ENCODE data around the gene LSM14B.
"Not testable (repeated sequence)": the region's sequence is repeated elsewhere in the genome, so short reads cannot be mapped to it uniquely, and the experiment has no call there.

Gene LSM14B

DNA sequence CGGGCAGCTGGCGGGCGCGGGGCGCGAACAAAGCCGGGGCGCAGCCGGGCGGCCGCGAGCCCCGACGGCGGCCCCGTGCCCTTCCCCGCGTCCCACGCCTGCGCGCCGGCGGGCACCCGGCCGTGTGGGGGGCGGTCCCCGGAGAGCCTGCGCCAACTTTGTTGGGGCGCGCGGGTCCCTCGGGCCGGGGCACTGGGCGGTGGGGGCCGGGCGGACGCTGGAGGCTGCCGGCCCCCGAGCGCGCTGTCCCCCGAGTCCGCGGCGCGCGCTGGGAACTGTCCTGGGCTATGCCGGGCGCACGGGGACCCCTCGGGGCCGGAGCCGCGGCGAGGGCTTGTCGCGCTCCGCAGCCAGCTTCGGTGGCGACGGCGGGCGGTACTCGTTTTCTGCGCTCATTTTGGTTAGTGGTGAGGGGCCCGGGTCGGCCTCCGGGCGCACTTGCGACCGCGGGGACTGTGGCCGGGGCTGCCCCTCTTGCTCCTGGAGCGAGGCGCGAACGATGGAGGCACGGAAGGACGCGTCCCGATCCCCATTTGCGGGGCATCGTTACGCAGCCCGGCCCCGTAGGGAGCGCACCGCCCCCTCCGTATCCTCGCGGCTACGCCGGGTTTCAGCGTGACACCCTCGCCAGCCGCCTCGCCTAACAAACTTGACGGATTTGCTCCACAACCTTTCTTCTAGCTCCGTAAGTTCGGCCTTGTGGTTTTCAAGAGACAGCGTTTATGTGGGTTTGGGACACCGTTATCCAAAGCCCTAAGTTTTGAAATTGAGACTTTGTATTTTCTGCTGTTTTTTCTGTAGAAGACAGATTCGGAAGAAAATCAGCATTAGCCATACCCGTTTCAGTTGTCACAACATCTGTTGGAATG, 21.9 kb downstream of the LSM14B start:
- in situ Hi-C loops (cut with MboI; ENCODE audit: low sequenced_read_pairs): no loop called here

DNA sequence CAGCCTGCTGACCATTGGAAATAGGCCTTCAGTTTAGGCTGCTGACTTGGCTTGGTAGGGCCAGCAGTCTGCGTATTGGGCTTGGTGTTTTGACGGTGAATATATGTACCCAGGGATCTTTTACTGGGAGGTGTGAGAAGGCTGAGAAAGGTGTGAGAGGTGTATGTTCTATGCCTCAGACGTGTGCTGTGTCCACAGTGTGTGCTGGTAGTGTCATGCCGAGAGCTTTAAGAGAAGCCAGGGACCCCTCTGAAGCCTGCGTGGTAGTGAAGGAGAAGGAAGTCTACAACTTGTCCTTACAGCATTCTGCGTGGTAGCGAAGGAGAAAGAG, 23.4 kb downstream of the LSM14B start:
- in situ Hi-C loops (cut with MboI; ENCODE audit: low sequenced_read_pairs): no loop called here

GRCh38 chr20:62146019-62146755, 23.9 kb downstream of the LSM14B start:
- in situ Hi-C loops (cut with MboI; ENCODE audit: low sequenced_read_pairs): no loop called here

DNA sequence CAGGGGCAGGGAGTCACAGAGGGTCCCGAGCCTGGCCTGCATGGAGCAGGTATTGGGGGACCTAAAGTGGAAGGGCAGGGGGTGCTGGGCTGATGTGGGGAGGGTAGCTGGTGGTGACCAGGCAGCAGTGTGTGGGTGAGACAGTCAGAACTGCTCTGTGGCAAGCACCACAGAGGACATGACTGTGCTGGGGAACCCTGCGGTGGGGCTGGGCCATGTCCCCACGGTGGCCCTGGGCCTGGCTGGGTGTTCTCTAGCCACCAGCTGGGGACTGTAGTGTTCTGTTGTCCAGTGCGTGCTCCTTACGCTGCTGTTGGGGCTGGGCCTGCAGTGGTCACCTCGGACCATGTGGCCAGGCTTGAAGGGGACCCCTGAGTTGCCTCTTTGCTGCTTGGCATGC, 24.9 kb downstream of the LSM14B start:
- in situ Hi-C loops (cut with MboI; ENCODE audit: low sequenced_read_pairs): no loop called here

DNA sequence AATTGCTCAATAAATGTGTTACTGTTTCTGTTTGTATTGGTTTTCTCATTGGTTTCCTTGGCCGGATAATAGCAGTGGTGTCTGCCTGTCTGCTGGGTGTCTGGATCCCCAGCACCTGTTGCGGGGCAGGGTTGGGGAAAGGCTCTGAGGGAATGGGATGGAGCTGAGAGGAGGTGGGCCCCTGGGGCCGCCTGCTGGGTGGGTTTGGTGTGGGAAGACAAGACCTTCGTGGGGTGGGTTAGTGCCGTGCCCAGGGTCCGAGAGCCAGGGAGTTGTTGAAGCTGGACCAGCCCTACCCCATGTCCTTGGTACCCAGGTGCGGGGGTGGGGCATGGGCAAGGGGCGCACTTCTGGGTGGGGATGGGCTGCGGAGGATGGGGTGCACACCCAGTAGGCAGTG, 25.3 kb downstream of the LSM14B start:
- in situ Hi-C loops (cut with MboI; ENCODE audit: low sequenced_read_pairs): no loop called here

DNA sequence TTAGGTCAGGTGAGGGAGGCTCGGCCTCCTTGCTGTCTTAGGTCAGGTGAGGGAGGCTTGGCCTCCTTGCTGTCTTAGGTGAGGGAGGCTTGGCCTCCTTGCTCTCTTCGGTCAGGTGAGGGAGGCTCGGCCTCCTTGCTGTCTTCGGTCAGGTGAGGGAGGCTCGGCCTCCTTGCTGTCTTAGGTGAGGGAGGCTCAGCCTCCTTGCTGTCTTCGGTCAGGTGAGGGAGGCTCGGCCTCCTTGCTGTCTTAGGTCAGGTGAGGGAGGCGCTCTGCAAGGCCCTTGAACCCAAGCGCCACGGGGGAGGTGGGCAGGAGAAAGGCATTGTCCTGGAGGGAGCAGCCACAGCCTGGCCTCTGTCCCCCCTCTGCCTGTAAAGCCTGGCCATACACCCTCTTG, 26.1 kb downstream of the LSM14B start:
- in situ Hi-C loops (cut with MboI; ENCODE audit: low sequenced_read_pairs): not testable (repeated sequence)

DNA sequence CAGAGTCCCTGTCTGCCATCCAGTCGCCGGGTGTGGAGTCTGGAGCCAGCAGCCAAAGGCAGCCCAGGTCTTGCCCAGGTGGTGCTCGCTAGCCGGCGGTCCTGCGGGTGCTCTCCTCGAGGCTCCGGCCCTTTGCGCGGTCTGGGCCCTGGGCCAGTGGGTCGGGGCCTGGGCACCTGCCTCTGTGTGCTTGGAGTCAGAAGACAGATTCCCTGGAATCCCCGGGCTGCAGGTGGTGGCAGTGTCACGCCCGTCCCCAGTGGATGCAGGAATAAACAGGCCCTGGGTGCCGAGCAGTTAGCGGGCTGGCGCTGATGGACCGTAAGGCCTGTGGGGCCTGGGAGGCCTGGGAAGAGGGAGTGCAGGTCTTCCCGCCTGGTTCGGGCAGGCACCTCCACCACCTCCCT, 26.6 kb downstream of the LSM14B start:
- in situ Hi-C loops (cut with MboI; ENCODE audit: low sequenced_read_pairs): no loop called here

DNA sequence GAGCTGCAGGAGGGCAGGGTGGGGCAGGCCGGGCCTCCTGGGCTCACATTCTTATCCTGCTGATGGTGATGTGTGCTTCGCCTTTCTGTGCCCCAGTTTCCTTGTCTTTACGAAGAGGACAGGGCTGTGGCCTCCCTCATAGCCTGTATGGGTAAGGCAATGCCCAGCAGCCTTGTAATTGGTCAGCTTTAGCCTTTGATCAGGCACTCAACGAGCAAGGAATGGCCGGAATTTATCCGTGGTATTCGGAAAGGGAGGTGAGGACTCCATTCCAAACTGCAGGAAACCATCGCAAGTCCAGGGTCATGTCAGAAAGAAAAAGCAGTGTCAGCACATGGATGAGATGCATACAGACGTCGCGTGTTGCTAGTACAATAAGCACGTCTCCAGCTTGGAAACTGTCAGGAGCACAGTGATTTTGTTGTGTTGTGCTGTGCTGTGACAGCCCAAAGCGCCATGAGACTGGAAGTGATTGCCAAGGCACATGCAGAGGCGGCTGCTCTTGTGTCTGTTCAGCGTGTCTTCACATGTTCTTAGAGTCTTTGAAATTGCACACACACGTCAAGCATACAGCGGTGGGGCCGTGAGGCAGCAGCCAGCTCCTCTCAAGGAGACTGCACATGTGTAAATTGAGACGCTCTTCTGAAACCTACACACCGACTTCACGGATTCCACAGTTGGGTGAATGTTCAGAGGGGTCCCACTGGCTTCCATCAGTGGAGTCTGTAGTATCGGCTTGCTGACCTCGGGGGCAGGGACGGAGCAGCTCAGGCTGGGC, 27.4 kb downstream of the LSM14B start:
- in situ Hi-C loops (cut with MboI; ENCODE audit: low sequenced_read_pairs): no loop called here

DNA sequence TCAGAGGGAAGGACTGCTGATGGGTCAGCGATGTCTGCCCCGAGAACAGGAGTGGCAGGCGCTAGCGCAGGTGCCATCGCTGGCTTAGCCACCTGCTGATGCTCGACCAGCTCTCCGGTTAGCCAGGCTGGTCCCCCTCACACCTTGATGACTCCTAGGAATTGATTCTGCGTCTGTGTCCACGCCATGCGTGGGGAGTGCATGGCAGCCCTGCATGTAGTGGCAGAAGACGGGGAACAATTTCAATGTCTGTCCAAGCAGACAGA, 28.0 kb downstream of the LSM14B start:
- in situ Hi-C loops (cut with MboI; ENCODE audit: low sequenced_read_pairs): no loop called here

- in situ Hi-C loops (cut with MboI; ENCODE audit: low sequenced_read_pairs): no loop called here
Measured at GRCh38 chr20:62151225-62151624, 28.9 kb downstream of the LSM14B start.

GRCh38 chr20:62151835-62152364, 29.6 kb downstream of the LSM14B start:
- in situ Hi-C loops (cut with MboI; ENCODE audit: low sequenced_read_pairs): no loop called here

DNA sequence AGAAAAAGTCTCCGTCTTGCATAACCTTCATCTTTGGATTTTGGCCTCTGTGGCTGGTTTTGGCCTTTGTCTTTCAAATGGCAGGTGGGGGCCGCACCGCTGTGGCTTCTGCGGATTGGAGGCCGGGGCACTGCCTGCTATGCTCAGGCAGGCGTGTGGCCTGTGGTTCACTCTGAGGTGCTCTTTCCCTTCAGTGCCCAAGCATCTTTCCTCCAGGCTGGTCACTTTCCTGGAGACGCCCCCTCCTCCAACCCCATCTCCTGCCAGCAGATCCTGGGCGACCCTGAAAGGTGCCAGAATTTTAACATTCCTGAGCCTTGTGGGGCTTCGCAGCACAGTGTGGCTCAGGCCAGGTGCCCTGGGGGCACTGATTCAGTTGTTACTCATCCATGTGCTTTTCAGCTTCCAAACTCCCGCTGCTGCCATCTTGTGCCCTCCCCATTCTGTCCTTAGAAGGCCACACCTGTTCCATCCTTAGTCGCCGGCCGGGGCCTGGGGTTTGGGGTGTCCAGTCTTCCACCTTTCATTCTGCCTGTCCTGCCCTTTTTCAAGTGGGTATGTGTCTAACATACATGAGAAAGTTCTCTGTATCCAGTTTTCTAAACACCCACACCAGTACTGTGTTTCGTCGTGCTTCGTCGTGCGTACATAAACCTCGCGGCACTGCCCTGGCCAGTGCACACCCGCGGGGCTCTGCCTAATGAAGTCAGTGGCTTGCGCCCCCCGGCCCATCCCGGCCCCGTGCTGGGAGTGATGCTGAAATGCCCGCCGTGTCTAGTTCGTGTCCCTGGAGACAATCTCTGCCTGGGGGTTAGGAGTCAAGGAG, 33.4 kb downstream of the LSM14B start:
- in situ Hi-C loops (cut with MboI; ENCODE audit: low sequenced_read_pairs): no loop called here

GRCh38 chr20:62156254-62156556, 33.9 kb downstream of the LSM14B start:
- in situ Hi-C loops (cut with MboI; ENCODE audit: low sequenced_read_pairs): no loop called here

- in situ Hi-C loops (cut with MboI; ENCODE audit: low sequenced_read_pairs): no loop called here
Measured at GRCh38 chr20:62156592-62157386, 34.5 kb downstream of the LSM14B start.

GRCh38 chr20:62157387-62158087, 35.3 kb downstream of the LSM14B start:
- in situ Hi-C loops (cut with MboI; ENCODE audit: low sequenced_read_pairs): no loop called here

DNA sequence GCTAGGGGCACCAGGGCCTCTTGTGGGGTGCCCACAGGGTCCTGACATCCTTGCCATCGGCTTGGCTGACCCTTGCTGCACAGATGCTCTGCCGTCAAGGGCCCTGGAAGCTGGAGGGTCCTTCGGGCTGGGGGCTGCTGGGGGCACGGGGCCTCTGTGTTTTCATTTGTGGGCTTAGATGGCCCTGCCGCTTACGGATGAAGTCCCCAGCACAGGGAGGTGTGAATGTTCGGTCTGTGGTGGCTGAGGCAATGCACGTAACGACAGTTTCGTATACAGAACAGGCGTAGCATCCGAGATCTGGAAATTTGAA, 35.8 kb downstream of the LSM14B start:
- in situ Hi-C loops (cut with MboI; ENCODE audit: low sequenced_read_pairs): no loop called here

GRCh38 chr20:62158541-62158940, 36.3 kb downstream of the LSM14B start:
- in situ Hi-C loops (cut with MboI; ENCODE audit: low sequenced_read_pairs): no loop called here

- in situ Hi-C loops (cut with MboI; ENCODE audit: low sequenced_read_pairs): no loop called here
Measured at GRCh38 chr20:62159052-62159451, 36.8 kb downstream of the LSM14B start.

- in situ Hi-C loops (cut with MboI; ENCODE audit: low sequenced_read_pairs): no loop called here
Measured at GRCh38 chr20:62159839-62160238, 37.6 kb downstream of the LSM14B start.

GRCh38 chr20:62160253-62160652, 38.0 kb downstream of the LSM14B start:
- in situ Hi-C loops (cut with MboI; ENCODE audit: low sequenced_read_pairs): no loop called here

Measured in HL-60/S4 treated with retinoic acid at 250 ng/mL for 4 days and 3 days (cell line).